ENCODE data around the gene BRAF.

The BRAF gene

GRCh38 chr7:140903741-140904480, 20.8 kb downstream of the BRAF start:
- DNase-seq (ENCODE audit: low read depth, low spot score): peak; percentile 12
- no peak for TF ChIP-seq CTCF (IDR thresholded peaks at IDR 0.05; ENCODE audit: low read depth, low read length)
- in situ Hi-C loops (cut with HindIII; ENCODE audit: low sequenced_read_pairs): no loop called here
- H3K4me3 ChIP-seq (ENCODE audit: low read depth, low read length): no peak overlapping the region

- H3K4me3 ChIP-seq (ENCODE audit: low read depth, low read length): no peak overlapping the region
- in situ Hi-C loops (cut with HindIII; ENCODE audit: low sequenced_read_pairs): no loop called here
- TF ChIP-seq CTCF (IDR thresholded peaks at IDR 0.05; ENCODE audit: low read depth, low read length): no peak
- no peak for DNase-seq (ENCODE audit: low read depth, low spot score)
Measured at GRCh38 chr7:140902303-140902953, 22.3 kb downstream of the BRAF start.

- in situ Hi-C loops (cut with HindIII; ENCODE audit: low sequenced_read_pairs): no loop called here
- TF ChIP-seq CTCF (IDR thresholded peaks at IDR 0.05; ENCODE audit: low read depth, low read length): no peak
- no peak for DNase-seq (ENCODE audit: low read depth, low spot score)
- no peak overlapping the region for H3K4me3 ChIP-seq (ENCODE audit: low read depth, low read length)
Measured at GRCh38 chr7:140901941-140902302, 22.8 kb downstream of the BRAF start.

GRCh38 chr7:140899883-140900282, 24.8 kb downstream of the BRAF start:
- no peak overlapping the region for H3K4me3 ChIP-seq (ENCODE audit: low read depth, low read length)
- in situ Hi-C loops (cut with HindIII; ENCODE audit: low sequenced_read_pairs): no loop called here
- no peak for DNase-seq (ENCODE audit: low read depth, low spot score)
- TF ChIP-seq CTCF (IDR thresholded peaks at IDR 0.05; ENCODE audit: low read depth, low read length): no peak

GRCh38 chr7:140898786-140899536, 25.8 kb downstream of the BRAF start:
- no peak for DNase-seq (ENCODE audit: low read depth, low spot score)
- TF ChIP-seq CTCF (IDR thresholded peaks at IDR 0.05; ENCODE audit: low read depth, low read length): no peak
- in situ Hi-C loops (cut with HindIII; ENCODE audit: low sequenced_read_pairs): no loop called here
- H3K4me3 ChIP-seq (ENCODE audit: low read depth, low read length): no peak overlapping the region

GRCh38 chr7:140896996-140897395, 27.7 kb downstream of the BRAF start:
- in situ Hi-C loops (cut with HindIII; ENCODE audit: low sequenced_read_pairs): no loop called here
- H3K4me3 ChIP-seq (ENCODE audit: low read depth, low read length): no peak overlapping the region

More at GRCh38 chr7:140896996-140897395, 27.7 kb downstream of the BRAF start:
- DNase-seq (ENCODE audit: low read depth, low spot score): no peak
- no peak for TF ChIP-seq CTCF (IDR thresholded peaks at IDR 0.05; ENCODE audit: low read depth, low read length)
